IPS DF 6.9 (cell line): ENCODE data around the gene NCF4.

ENCODE experiments used
- DNase-seq: peaks from one replicate; pipeline ENCODE4 v3.0.0-alpha.2; 2013; ENCODE audit warnings: low read depth, low spot score
- H3K27ac ChIP-seq: one replicate; pipeline ENCODE4 v1.5.1; 2013; ENCODE audit warnings: low read length, control low read depth
- H3K27me3 ChIP-seq: 2 replicates; pipeline ENCODE4 v1.6.1; 2013; ENCODE audit warnings: mild to moderate bottlenecking, low read length; ENCODE audit not compliant: control insufficient read depth, insufficient read depth
- H3K36me3 ChIP-seq: 2 replicates; pipeline ENCODE4 v1.6.1; 2013; ENCODE audit warnings: low read length; ENCODE audit not compliant: control insufficient read depth, insufficient read depth
- H3K4me1 ChIP-seq: 2 replicates; pipeline ENCODE4 v1.6.1; 2013; ENCODE audit warnings: low read length; ENCODE audit not compliant: control insufficient read depth, insufficient read depth
- H3K4me3 ChIP-seq: 2 replicates; pipeline ENCODE4 v1.5.1; 2013; ENCODE audit warnings: mild to moderate bottlenecking, low read length
- H3K9me3 ChIP-seq: 2 replicates; pipeline ENCODE4 v1.6.1; 2013; ENCODE audit warnings: low read length, inconsistent platforms; ENCODE audit not compliant: control insufficient read depth, insufficient read depth
- WGBS: extraction: QIAGEN DNeasy Blood & Tissue Kit; methylation state at CpG from one replicate; pipeline ENCODE4 v1.1.7; 2013; ENCODE audit warnings: mixed read lengths, missing lambda C conversion rate; ENCODE audit not compliant: insufficient read length, insufficient coverage; 5-methylcytosine and 5-hydroxymethylcytosine counted together

NCF4 gene

GRCh38 chr22:36893262-36893661, 32.5 kb downstream of the NCF4 start:
- no CpG with 5 or more reads among the region's 3 CpGs for whole genome bisulfite sequencing
- no peaks in the 10 kb centered on the region for H3K27me3 ChIP-seq

DNA sequence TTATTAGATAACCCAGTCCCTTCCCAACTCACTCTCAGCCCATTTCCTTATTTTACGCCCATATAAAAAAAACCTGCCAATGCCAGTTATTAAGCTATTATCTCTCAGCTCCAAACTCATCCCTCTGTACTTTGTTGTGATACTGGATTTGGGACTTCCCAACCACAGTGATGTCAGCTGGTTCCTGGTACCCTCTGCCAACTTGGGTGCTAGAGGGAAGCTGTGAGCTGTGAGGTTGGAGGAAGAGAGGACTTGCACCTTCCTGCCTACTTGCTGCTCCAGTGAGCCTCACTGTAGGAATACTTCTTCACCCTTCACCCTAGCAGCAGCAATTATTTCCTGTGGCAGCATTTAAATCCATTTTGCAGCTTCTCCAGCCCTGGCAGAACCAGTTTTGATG, 33.5 kb downstream of the NCF4 start:
- Histone ChIP-seq H3K4me3 (no peak overlapping the region), H3K27ac (no peak overlapping the region), H3K9me3 (no peaks in the 10 kb centered on the region), H3K4me1 (no peaks in the 10 kb centered on the region), H3K36me3 (no peaks in the 10 kb centered on the region), H3K27me3 (no peaks in the 10 kb centered on the region)
- WGBS, result 100% methylated on average over 1 of the region's 1 CpG
- no peak for DNase-seq

More at GRCh38 chr22:36893262-36893661, 32.5 kb downstream of the NCF4 start:
- no peak overlapping the region for H3K4me3 ChIP-seq
- no peak overlapping the region for H3K27ac ChIP-seq
- DNase-seq, result no peak
- no peaks in the 10 kb centered on the region for H3K4me1 ChIP-seq
- H3K9me3 ChIP-seq, result no peaks in the 10 kb centered on the region
- no peaks in the 10 kb centered on the region for H3K36me3 ChIP-seq

GRCh38 chr22:36897611-36898010, 36.8 kb downstream of the NCF4 start:
- Histone ChIP-seq H3K4me3 (no peak overlapping the region), H3K27me3 (no peaks in the 10 kb centered on the region)
- WGBS, result no CpG with 5 or more reads among the region's 3 CpGs

DNA sequence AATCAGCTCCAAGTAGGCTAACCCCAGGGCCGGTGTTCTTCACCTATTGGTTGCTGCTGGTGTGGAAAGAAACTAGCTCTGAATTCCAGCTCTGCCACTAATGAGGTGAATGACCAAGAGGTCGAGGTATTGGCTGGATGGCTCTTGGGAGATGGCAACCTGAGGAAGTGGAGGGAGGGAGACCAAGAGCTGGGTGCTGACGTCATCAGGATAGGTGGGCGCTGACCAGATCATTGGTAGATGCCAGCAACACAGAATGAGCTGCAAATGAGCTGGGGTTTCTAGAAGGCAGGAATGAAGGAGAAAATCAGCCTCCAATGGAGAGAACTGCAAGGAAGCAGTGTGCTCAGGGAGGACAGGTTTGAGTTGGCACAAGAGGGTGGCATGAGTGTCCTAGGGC, 37.9 kb downstream of the NCF4 start:
- H3K4me1 ChIP-seq, result peaks cover 10% of the 10 kb centered on the region
- no peak overlapping the region for H3K27ac ChIP-seq
- no peak for DNase-seq
- H3K9me3 ChIP-seq, result no peaks in the 10 kb centered on the region
- WGBS, result no CpG with 5 or more reads among the region's 4 CpGs
- H3K36me3 ChIP-seq, result no peaks in the 10 kb centered on the region
- no peak overlapping the region for H3K4me3 ChIP-seq
- H3K27me3 ChIP-seq, result no peaks in the 10 kb centered on the region

More at GRCh38 chr22:36897611-36898010, 36.8 kb downstream of the NCF4 start:
- DNase-seq, result no peak
- Histone ChIP-seq H3K36me3 (no peaks in the 10 kb centered on the region), H3K9me3 (no peaks in the 10 kb centered on the region), H3K27ac (no peak overlapping the region), H3K4me1 (peaks cover 10% of the 10 kb centered on the region)

- no peaks in the 10 kb centered on the region for H3K36me3 ChIP-seq
- H3K9me3 ChIP-seq, result no peaks in the 10 kb centered on the region
- no CpG with 5 or more reads among the region's 1 CpG for WGBS
- H3K27ac ChIP-seq, result no peak overlapping the region
- no peak overlapping the region for H3K4me3 ChIP-seq
- no peak for DNase-seq
- H3K4me1 ChIP-seq, result peaks cover 10% of the 10 kb centered on the region
- H3K27me3 ChIP-seq, result no peaks in the 10 kb centered on the region
These were observed 38.7 kb downstream of the NCF4 start for GRCh38 chr22:36899498-36899897.

- H3K4me1 ChIP-seq, result peaks cover 10% of the 10 kb centered on the region
- no peak overlapping the region for H3K27ac ChIP-seq
- WGBS, result no CpG with 5 or more reads among the region's 2 CpGs
- no peak overlapping the region for H3K4me3 ChIP-seq
- DNase-seq, result no peak
- H3K9me3 ChIP-seq, result no peaks in the 10 kb centered on the region
- no peaks in the 10 kb centered on the region for H3K36me3 ChIP-seq
- no peaks in the 10 kb centered on the region for H3K27me3 ChIP-seq
These were observed 39.4 kb downstream of the NCF4 start for GRCh38 chr22:36900225-36900624.

DNA sequence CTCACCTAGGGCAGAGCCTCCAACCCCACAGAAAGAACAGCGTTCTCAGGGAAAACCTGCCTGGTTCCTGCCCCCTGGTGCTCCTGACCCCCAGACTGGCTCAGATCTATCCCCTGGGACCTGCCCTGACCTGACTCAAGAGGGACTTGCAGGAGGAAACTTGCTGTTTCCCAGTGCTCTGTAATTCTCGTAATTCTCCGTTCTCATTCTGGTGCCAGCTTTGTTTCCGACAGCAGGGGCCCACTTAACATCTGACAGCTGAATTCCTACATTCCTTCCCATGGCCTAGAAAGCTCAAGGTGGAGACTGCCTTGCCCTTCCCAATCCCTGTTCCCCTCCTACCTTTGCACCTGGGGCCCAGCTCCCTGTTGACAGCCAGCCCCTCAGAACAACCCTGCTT, 40.1 kb downstream of the NCF4 start:
- Histone ChIP-seq H3K9me3 (no peaks in the 10 kb centered on the region), H3K4me3 (no peak overlapping the region), H3K36me3 (no peaks in the 10 kb centered on the region), H3K27me3 (no peaks in the 10 kb centered on the region), H3K4me1 (peaks cover 10% of the 10 kb centered on the region), H3K27ac (no peak overlapping the region)
- WGBS, result no CpG with 5 or more reads among the region's 4 CpGs
- DNase-seq, result peak; percentile 73

DNA sequence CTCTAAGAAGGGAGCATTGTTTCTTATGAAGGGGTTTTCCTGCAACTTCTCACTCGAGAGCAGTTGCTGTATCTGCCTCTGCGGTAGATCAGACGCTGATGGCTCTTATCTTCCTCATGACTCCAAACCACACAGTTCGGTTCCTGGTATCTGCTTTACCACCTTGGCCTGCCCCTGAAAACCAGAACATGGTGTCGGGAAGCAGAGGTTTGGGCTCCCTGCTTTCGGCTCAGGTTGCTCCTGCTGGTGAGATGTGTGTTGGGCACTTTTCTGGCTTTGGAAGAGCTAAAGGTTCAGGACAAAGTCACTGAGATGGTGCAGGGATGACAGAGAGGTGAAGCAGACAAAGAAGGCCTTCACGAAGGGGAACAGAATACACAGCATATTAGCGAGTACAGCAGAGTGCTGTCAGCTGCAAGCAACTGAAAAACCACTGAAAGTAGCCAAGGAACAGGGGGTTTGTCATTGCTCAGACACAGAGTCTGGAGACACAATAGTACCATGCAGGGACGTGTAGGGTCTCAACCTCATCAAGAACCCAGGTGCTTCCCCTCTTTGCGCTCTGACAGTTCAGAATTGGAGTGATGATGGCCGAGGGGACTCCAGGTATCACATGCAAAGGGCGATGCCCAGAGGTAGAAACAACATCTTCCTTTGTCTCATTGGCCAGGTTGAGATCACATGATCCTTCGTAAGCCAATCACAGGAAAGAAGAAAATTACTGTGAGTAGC, 40.8 kb downstream of the NCF4 start:
- Histone ChIP-seq H3K36me3 (no peaks in the 10 kb centered on the region), H3K4me3 (no peak overlapping the region), H3K27me3 (no peaks in the 10 kb centered on the region), H3K4me1 (peaks cover 10% of the 10 kb centered on the region), H3K9me3 (no peaks in the 10 kb centered on the region), H3K27ac (no peak overlapping the region)
- DNase-seq, result no peak
- WGBS, result no CpG with 5 or more reads among the region's 13 CpGs

GRCh38 chr22:36902143-36902926, 41.5 kb downstream of the NCF4 start:
- DNase-seq, result no peak
- no peak overlapping the region for H3K4me3 ChIP-seq
- no peaks in the 10 kb centered on the region for H3K9me3 ChIP-seq
- H3K36me3 ChIP-seq, result no peaks in the 10 kb centered on the region
- no CpG with 5 or more reads among the region's 8 CpGs for WGBS
- no peak overlapping the region for H3K27ac ChIP-seq
- H3K27me3 ChIP-seq, result no peaks in the 10 kb centered on the region
- peaks cover 10% of the 10 kb centered on the region for H3K4me1 ChIP-seq

DNA sequence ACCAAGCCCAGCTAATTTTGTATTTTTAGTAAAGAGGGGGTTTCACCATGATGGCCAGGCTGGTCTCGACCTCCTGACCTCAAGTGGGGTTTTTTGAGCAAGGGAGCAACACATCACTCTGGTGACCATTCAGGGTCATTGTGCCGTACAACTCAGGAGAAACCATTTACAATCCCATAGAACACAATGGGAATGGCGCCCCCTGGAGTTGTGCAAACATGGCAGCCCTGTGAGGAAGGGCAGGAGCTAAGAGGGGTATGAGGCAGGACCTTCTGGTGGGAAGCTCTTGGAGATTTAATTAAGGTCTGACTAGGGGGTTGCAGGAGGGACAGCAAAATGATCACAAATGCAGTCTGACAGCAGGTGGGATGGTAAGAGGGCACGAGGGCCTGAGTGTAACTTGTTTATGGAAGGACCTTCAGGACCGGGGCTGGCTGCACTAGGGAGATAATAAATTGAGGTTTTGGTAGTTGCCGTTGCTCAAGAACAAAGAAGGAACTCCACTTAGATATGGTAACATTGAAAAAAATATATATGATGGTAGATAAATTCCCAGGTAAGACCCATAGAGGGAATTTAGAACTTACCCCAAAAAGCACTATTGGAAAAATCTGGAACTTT, 43.6 kb downstream of the NCF4 start:
- Histone ChIP-seq H3K4me1 (peaks cover 10% of the 10 kb centered on the region), H3K36me3 (no peaks in the 10 kb centered on the region), H3K27ac (no peak overlapping the region), H3K27me3 (no peaks in the 10 kb centered on the region), H3K4me3 (no peak overlapping the region), H3K9me3 (no peaks in the 10 kb centered on the region)
- DNase-seq, result no peak
- no CpG with 5 or more reads among the region's 6 CpGs for WGBS
